ENCODE data around the gene LPP. TPM values are rescaled to one million over a fixed set of nuclear protein-coding genes. Genes with fewer than 3 reads are reported as not detected.

The LPP gene
- total and polyA plus RNA-seq, 9 donors, result 15.9 to 280 (median 134) TPM

- no peak overlapping the region for H3K27ac ChIP-seq
- no peaks in the 10 kb centered on the region for H3K36me3 ChIP-seq
- H3K4me3 ChIP-seq, result no peak overlapping the region
- DNase-seq, result no peak
- intact Hi-C loops (cut with DNase I), result no loop called here
- peaks cover 10% of the 10 kb centered on the region for H3K4me1 ChIP-seq (ENCODE audit: insufficient read depth)
- 79 to 83% (median 83%) methylated on average over 3 of the region's 3 CpGs for WGBS, 3 donors
- H3K27me3 ChIP-seq, result no peaks in the 10 kb centered on the region
- H3K9me3 ChIP-seq, result no peaks in the 10 kb centered on the region
- no peak for TF ChIP-seq EP300 (IDR thresholded peaks at IDR 0.05)
- no peak for TF ChIP-seq POLR2A (IDR thresholded peaks at IDR 0.05)
- no peak for TF ChIP-seq CTCF (IDR thresholded peaks at IDR 0.05)
Measured at GRCh38 chr3:188256758-188257157, 102.8 kb downstream of the LPP start.

GRCh38 chr3:188257384-188258026 lies 103.5 kb downstream of the LPP start:
- 60 to 67% (median 65%) methylated on average over 3 of the region's 3 CpGs for WGBS, 3 donors
- DNase-seq, result no peak
- H3K9me3 ChIP-seq, result no peaks in the 10 kb centered on the region
- no peaks in the 10 kb centered on the region for H3K36me3 ChIP-seq
- TF ChIP-seq CTCF (IDR thresholded peaks at IDR 0.05), result no peak
- no peak for TF ChIP-seq POLR2A (IDR thresholded peaks at IDR 0.05)
- TF ChIP-seq EP300 (IDR thresholded peaks at IDR 0.05), result no peak
- no peaks in the 10 kb centered on the region for H3K27me3 ChIP-seq
- peaks cover 10% of the 10 kb centered on the region for H3K4me1 ChIP-seq (ENCODE audit: insufficient read depth)
- no peak overlapping the region for H3K4me3 ChIP-seq
- no peak overlapping the region for H3K27ac ChIP-seq
- intact Hi-C loops (cut with DNase I), result no loop called here

- Histone ChIP-seq H3K4me1 (ENCODE audit: insufficient read depth) (peaks cover 11% of the 10 kb centered on the region), H3K36me3 (no peaks in the 10 kb centered on the region), H3K4me3 (no peak overlapping the region), H3K27ac (no peak overlapping the region), H3K27me3 (no peaks in the 10 kb centered on the region), H3K9me3 (no peaks in the 10 kb centered on the region)
- intact Hi-C loops (cut with DNase I), result no loop called here
- WGBS, 3 donors, result 73 to 77% (median 76%) methylated on average over 2 of the region's 2 CpGs
- DNase-seq, result no peak
- TF ChIP-seq EP300 (IDR thresholded peaks at IDR 0.05), result no peak
- TF ChIP-seq CTCF (IDR thresholded peaks at IDR 0.05), result no peak
- no peak for TF ChIP-seq POLR2A (IDR thresholded peaks at IDR 0.05)
Measured at GRCh38 chr3:188259191-188259590, 105.2 kb downstream of the LPP start.

GRCh38 chr3:188259596-188259995 lies 105.6 kb downstream of the LPP start:
- TF ChIP-seq EP300 (IDR thresholded peaks at IDR 0.05), result no peak
- no peak for TF ChIP-seq POLR2A (IDR thresholded peaks at IDR 0.05)
- TF ChIP-seq CTCF (IDR thresholded peaks at IDR 0.05), result no peak
- Histone ChIP-seq H3K4me3 (no peak overlapping the region), H3K9me3 (no peaks in the 10 kb centered on the region), H3K4me1 (ENCODE audit: insufficient read depth) (peaks cover 11% of the 10 kb centered on the region), H3K27ac (no peak overlapping the region), H3K36me3 (no peaks in the 10 kb centered on the region), H3K27me3 (no peaks in the 10 kb centered on the region)
- intact Hi-C loops (cut with DNase I), result no loop called here
- no peak for DNase-seq
- 93 to 98% (median 96%) methylated on average over 2 of the region's 2 CpGs for WGBS, 3 donors

Data from ovary (tissue), 9 donors.